Measurements from ENCODE around the gene ZNF652.

ZNF652 gene

DNA sequence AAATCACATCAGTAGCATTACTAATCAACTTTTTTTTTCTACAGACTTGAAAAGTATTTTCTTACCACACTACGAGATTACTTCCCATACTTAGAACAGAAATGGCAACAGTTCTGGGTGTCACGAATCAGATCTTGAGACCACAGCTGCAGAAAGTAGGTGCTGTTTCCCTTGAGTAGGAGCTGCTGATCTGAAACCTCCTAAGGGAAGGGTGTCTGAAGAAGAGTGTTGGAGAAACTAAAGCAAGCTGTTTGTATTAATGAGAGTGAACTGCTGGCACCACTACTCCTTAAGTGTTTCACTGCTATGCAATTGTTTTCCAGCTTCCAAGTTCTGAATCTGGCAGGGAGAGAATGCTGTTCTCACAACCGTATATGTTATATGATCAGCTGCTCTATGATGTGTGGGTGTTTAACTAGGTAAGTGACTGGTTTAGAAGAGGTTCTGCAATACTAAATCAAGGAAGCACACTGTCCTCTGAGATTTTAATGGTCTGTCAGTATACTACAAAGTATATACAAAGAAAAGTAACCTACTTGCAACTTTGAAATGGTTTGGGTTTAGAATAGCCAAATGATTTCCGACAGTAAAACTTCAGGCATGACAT is 3.3 kb downstream of the ZNF652 start:
- TF ChIP-seq, protein P1, sequence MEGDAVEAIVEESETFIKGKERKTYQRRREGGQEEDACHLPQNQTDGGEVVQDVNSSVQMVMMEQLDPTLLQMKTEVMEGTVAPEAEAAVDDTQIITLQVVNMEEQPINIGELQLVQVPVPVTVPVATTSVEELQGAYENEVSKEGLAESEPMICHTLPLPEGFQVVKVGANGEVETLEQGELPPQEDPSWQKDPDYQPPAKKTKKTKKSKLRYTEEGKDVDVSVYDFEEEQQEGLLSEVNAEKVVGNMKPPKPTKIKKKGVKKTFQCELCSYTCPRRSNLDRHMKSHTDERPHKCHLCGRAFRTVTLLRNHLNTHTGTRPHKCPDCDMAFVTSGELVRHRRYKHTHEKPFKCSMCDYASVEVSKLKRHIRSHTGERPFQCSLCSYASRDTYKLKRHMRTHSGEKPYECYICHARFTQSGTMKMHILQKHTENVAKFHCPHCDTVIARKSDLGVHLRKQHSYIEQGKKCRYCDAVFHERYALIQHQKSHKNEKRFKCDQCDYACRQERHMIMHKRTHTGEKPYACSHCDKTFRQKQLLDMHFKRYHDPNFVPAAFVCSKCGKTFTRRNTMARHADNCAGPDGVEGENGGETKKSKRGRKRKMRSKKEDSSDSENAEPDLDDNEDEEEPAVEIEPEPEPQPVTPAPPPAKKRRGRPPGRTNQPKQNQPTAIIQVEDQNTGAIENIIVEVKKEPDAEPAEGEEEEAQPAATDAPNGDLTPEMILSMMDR (IDR thresholded peaks at IDR 0.05): no peak
- Histone ChIP-seq H3K27me3 (ENCODE audit: control insufficient read depth, insufficient read depth, low read length) (no peaks in the 10 kb centered on the region), H3K79me2 (peaks cover 64% of the 10 kb centered on the region), H3K4me3 (ENCODE audit: low read depth, low read length) (no peak overlapping the region), H3K9me3 (ENCODE audit: control insufficient read depth, low read length) (no peaks in the 10 kb centered on the region), H3K9ac (no peak overlapping the region), H3K36me3 (ENCODE audit: control insufficient read depth, insufficient read depth, low read length) (no peaks in the 10 kb centered on the region), H3K27ac (no peak overlapping the region), H3K4me2 (ENCODE audit: low read length) (no peak overlapping the region), H2AFZ (no peak overlapping the region), H3K4me1 (peaks cover 17% of the 10 kb centered on the region)

DNA sequence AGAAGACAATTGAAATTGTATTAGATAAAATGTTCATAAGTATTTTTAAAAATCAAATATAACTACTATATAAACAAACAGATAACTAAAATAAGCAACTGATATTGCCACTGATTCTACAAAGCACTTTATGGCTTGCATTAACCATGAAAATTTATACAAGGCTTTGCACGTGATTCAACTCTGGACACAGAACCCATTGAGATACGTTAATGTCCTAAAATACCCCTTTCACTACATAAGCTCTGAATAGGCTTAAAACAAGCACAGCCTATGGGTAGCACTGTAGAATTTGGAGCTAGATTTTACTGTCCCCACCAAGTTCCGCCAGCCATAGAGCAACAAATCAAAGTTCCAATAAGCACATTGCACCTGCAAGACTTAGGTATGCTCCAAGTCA is 4.5 kb downstream of the ZNF652 start:
- Histone ChIP-seq H3K4me1 (peaks cover 15% of the 10 kb centered on the region), H3K27me3 (ENCODE audit: control insufficient read depth, insufficient read depth, low read length) (no peaks in the 10 kb centered on the region), H3K9ac (no peak overlapping the region), H3K27ac (no peak overlapping the region), H3K4me2 (ENCODE audit: low read length) (no peak overlapping the region), H3K79me2 (peaks cover 72% of the 10 kb centered on the region), H3K4me3 (ENCODE audit: low read depth, low read length) (no peak overlapping the region), H2AFZ (no peak overlapping the region), H3K36me3 (ENCODE audit: control insufficient read depth, insufficient read depth, low read length) (no peaks in the 10 kb centered on the region), H3K9me3 (ENCODE audit: control insufficient read depth, low read length) (no peaks in the 10 kb centered on the region)
- TF ChIP-seq, protein P1 (IDR thresholded peaks at IDR 0.05): no peak

DNA sequence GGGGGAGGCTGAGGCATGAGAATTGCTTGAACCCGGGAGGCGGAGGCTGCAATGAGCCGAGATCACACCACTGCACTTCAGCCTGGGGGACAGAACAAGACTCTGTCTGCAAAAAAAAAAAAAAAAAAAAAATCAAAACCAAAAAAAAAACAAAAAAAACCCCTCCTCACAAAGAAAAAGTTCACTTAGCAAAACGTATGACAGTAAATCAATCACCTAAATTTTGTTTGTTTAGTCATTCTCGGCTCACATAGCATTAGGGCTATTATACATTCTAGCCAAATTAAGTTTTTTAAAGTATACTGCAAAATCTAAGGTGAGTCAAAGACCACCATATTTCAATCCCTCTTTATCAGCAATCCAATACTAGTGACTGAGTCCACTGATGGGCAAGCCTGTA is 5.7 kb downstream of the ZNF652 start:
- Histone ChIP-seq H3K27me3 (ENCODE audit: control insufficient read depth, insufficient read depth, low read length) (no peaks in the 10 kb centered on the region), H3K27ac (no peak overlapping the region), H3K4me1 (peaks cover 15% of the 10 kb centered on the region), H3K9ac (no peak overlapping the region), H3K4me3 (ENCODE audit: low read depth, low read length) (no peak overlapping the region), H3K79me2 (peaks cover 81% of the 10 kb centered on the region), H3K36me3 (ENCODE audit: control insufficient read depth, insufficient read depth, low read length) (no peaks in the 10 kb centered on the region), H3K9me3 (ENCODE audit: control insufficient read depth, low read length) (no peaks in the 10 kb centered on the region), H2AFZ (no peak overlapping the region), H3K4me2 (ENCODE audit: low read length) (no peak overlapping the region)
- TF ChIP-seq, protein P1 (IDR thresholded peaks at IDR 0.05): no peak

DNA sequence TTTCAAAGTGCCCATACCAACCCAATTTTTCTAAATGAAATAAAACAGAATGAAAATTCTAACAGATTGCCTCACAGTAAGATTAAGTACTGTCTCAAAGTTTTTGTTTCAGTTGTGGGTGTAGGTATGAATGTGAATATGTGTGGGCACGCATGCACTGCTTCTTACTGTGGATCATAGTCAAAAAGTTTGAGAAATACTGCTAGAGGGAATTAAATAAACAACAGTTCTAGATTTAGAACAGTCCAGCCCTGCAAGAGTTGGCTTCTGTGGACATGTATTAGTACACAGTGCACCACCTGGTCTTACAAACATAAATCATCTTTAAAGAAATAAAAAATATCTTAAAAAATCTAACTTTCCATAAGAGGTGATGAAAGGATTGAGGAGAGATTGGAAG is 8.4 kb downstream of the ZNF652 start:
- Histone ChIP-seq H3K4me2 (ENCODE audit: low read length) (no peak overlapping the region), H3K4me1 (no peaks in the 10 kb centered on the region)

More for the DNA sequence above, 8.4 kb downstream of the ZNF652 start:
- Histone ChIP-seq H3K27ac (no peak overlapping the region), H3K79me2 (peaks cover 77% of the 10 kb centered on the region), H2AFZ (no peak overlapping the region), H3K9me3 (ENCODE audit: control insufficient read depth, low read length) (no peaks in the 10 kb centered on the region), H3K36me3 (ENCODE audit: control insufficient read depth, insufficient read depth, low read length) (no peaks in the 10 kb centered on the region), H3K9ac (no peak overlapping the region), H3K4me3 (ENCODE audit: low read depth, low read length) (no peak overlapping the region), H3K27me3 (ENCODE audit: control insufficient read depth, insufficient read depth, low read length) (no peaks in the 10 kb centered on the region)
- TF ChIP-seq, protein P1 (IDR thresholded peaks at IDR 0.05): no peak
